Stimulated activated CD4-positive, alpha-beta T cell treated with anti-CD3 and anti-CD28 coated beads, Interleukin-4, amount 100 ng/mL, for 24 hours (primary cell): ENCODE measurements around the gene DSC1.
"Not testable (repeated sequence)": the region's sequence is repeated elsewhere in the genome, so short reads cannot be mapped to it uniquely, and the experiment has no call there.

ENCODE experiments used
- DNase-seq: peaks from one replicate; pipeline ENCODE4 v3.0.0-alpha.2; 2020

DSC1 gene, protein sequence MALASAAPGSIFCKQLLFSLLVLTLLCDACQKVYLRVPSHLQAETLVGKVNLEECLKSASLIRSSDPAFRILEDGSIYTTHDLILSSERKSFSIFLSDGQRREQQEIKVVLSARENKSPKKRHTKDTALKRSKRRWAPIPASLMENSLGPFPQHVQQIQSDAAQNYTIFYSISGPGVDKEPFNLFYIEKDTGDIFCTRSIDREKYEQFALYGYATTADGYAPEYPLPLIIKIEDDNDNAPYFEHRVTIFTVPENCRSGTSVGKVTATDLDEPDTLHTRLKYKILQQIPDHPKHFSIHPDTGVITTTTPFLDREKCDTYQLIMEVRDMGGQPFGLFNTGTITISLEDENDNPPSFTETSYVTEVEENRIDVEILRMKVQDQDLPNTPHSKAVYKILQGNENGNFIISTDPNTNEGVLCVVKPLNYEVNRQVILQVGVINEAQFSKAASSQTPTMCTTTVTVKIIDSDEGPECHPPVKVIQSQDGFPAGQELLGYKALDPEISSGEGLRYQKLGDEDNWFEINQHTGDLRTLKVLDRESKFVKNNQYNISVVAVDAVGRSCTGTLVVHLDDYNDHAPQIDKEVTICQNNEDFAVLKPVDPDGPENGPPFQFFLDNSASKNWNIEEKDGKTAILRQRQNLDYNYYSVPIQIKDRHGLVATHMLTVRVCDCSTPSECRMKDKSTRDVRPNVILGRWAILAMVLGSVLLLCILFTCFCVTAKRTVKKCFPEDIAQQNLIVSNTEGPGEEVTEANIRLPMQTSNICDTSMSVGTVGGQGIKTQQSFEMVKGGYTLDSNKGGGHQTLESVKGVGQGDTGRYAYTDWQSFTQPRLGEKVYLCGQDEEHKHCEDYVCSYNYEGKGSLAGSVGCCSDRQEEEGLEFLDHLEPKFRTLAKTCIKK

DNA sequence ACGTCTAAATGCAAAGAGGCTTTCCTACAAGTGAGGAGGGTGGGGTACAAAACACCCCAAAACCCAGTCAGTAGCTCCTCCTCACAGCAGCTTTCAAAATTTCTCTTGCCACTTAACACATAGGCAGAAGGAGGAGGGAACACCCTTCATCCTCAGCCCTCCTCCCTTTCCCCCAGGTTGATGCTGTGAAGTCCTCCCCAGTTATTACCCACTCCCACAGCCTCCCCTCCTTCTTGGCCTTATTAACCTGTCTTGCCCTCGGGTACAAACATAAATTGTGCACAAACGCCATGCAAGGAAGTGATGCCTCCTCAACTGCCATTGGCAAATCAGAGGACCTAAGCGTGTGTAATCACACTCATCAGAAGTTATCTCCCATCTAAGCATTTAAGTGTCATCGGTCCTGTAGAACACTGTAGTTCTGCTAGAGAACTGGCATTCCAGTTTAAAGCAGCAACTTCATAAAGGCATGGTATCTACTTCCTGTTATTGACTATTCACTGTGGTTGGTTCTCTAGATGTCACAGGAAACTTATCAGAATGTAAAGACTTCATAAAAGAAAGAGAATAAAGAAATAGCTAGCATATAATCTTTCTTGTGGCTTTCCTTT is at the start of gene DSC1:
DSC1 (minus strand) TSS at position 32 of the 611 bp plus-strand sequence. CDS start 262 bp downstream, outside the sequence.
- DNase-seq, result no peak

- DNase-seq, result no peak
Observed at GRCh38 chr18:31211047-31211446, 48.4 kb upstream of the DSC1 start.

- DNase-seq, result no peak
Observed at GRCh38 chr18:31209041-31209440, 46.4 kb upstream of the DSC1 start.

- no peak for DNase-seq
Observed at GRCh38 chr18:31207391-31207790, 44.7 kb upstream of the DSC1 start.

- no peak for DNase-seq
Observed at GRCh38 chr18:31206787-31207381, 44.2 kb upstream of the DSC1 start.

DNA sequence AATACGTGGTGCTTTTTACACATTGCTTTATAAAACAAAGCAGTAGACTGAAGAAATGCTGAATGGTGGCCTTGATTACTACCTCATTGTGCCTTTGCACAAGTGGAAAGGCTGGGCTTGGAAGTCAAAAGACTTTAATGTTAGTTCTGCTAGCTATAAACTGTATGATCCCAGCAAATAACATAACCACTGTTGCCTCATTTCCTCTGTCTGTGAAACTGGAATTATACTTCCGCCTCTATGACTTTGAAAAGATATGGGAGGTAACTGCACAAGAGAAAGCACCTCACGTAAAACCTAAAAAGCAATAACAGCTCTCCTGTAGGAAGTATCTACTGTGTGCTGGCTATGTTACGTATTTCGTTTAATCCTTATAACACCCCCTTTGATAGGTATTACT is 43.4 kb upstream of the DSC1 start:
- no peak for DNase-seq

DNA sequence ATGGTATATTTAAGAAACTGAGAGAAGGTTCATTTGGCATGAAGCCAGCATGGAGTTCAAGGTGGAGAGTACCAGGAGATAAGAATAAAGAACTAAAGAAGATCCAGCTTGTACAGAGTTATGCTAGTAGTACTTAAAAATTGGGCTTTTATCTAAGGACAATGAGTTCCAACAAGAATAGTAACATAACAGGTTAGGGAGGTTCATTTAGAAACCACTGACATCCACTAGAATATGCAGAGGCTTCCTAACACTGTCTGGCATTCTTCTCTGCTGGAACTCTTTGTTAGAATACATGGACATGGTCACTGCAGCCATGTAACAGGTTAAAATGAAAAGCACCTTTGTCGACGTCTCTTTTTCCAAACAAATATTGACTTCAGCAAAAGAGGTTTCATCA is 42.6 kb upstream of the DSC1 start:
- no peak for DNase-seq

DNA sequence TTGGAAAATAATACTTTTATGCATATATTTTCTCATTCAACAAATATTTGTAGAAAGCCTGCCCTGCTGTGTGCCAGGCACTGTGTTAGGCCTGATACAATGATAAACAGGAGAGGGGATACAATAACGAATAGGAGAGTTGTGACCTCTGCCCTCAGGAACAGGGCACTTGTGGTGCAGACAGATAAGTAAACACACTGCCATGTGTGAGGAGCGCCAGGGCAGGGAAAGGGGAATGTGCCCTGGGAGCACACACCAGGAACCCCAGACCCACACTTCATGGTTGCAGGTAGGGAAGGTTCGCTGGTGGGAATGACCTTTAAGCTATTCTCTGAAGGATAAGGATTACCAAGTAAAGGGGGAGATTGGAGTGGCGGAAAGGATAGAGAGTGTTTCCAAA is 42.2 kb upstream of the DSC1 start:
- no peak for DNase-seq

DNA sequence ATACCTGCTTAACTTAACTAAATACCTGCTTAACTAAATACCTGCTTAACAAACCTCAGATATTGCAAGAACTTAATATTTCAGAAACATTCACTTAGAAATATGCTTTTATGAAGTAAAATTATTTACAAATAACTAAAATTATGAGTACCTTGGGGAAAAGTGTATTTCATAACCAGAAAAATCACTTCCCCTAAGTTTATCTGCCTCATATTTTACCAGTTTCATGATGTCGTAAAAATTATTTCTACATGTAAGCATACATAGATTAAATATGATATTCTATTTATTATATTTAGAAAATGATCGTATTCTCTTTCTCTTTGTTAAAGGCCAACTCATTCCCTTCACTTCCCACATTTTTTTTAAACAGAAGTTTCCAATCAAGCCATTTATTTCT is 41.5 kb upstream of the DSC1 start:
- no peak for DNase-seq

DNA sequence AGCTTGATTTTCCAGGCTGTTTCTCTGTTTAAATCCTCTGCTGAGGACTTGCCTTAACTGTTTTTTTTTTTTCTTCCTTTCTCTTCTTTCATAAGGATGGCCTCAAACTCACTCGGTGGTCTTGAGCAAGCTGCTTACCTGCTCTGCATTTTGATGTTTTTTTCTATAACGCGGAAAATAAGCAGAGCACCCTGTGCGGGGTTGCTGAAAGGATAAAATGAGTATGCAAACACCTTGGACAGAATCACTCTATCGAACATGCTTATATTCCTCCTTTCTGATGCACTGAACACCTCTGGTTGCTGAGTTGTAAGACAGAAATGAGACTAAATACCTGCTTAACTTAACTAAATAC is 41.1 kb upstream of the DSC1 start:
- no peak for DNase-seq

- no peak for DNase-seq
Observed at GRCh38 chr18:31203096-31203793, 40.6 kb upstream of the DSC1 start.

GRCh38 chr18:31199190-31199769 is 36.6 kb upstream of the DSC1 start:
- DNase-seq, result no peak

- no peak for DNase-seq
Observed at GRCh38 chr18:31197676-31198075, 35.0 kb upstream of the DSC1 start.

- no peak for DNase-seq
Observed at GRCh38 chr18:31195063-31195462, 32.4 kb upstream of the DSC1 start.

DNA sequence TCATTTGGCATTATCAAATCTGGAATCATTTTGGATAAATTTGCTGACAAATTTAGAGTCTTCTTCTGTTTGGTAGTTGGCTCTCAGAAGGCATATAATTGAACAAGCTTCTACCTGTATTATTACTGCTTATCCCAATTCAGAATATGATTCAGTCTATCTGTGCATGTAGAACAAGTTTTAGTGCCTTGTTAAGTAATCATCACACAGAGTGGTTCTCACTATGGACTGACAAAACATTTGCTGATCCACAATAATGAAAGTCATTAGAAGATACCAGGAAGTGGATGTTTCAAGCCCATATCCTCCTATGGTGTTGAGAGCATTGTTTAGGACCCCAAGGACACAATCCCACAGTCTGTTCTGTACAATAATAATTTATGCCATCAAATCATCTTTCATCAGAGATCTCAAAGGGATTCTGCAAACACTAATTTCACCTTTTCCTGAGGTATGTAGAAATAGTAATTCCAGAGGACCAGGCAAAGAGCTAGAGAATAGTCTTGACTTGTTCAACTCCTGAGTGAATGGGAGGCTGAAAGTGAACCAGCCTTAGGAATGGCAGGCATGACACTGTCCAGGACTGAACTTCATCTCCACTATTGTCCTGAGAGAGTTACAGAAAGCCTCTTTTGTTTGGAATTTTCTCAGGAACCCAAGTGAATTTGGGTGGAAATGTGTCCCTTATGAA is 29.6 kb upstream of the DSC1 start:
- no peak for DNase-seq

- no peak for DNase-seq
Observed at GRCh38 chr18:31190919-31191318, 28.3 kb upstream of the DSC1 start.

DNA sequence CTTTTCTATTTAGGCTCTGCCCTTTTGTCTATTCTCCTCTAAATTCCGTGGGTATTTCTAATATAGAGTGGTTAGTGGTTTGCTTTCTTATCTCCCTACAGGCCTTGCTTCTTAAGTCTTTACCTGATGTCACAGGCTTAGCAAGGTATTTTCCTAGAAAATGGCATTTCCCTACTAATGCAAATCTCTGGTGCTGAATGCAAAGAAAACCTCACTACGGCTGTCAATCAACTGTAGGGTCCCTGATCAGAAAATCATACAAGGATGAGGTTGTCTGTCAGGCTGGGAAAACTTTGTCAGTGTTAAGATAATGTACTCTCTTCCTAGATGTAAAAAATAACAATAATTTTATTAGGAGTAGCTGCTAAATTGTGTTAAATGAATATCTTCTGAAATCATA is 27.1 kb upstream of the DSC1 start:
- no peak for DNase-seq

- no peak for DNase-seq
Observed at GRCh38 chr18:31185186-31185950, 22.7 kb upstream of the DSC1 start.

DNA sequence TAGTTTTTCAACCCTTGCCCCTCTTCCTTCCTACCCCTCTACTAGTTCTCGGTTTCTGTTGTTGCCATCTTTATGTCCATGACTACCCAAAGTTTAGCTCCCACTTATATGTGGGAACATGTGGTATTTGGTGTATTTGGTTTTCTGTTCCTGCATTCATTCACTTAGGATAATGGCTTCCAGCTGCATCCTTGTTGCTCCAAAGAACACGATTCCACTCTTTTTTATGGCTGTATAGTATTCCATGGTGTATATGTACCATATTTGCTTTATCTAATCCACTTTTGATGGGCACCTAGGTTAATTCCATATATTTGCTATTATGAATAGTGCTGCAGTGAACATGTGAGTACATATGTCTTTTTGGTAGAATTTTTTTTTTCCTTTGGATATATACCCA is 20.6 kb upstream of the DSC1 start:
- no peak for DNase-seq

GRCh38 chr18:31177369-31177768 is 14.7 kb upstream of the DSC1 start:
- not testable (repeated sequence) for DNase-seq

DNA sequence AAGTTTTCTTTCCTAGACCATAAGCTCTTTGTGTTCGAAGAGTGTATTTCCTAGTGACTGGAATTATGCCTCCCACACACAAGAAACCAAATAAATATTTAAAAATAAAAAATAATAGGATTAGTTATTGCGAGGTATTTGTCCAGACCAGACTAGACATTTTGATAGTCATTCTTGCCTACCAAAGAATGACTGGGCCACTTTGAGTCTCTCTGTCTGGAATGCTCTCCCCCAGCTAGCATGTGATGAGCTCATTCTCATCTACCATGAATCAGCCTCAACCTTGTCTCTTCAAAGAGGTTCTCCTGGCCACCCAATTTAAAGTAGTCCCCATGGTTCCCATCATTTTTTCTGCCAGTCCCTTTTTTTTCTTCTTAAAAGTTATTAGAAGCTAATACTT is 13.9 kb upstream of the DSC1 start:
- DNase-seq, result no peak
